NOMO-1 (cell line): ENCODE data around the gene KHDC1.
"Not testable (repeated sequence)": the region's sequence is repeated elsewhere in the genome, so short reads cannot be mapped to it uniquely, and the experiment has no call there.

Source experiments
- DNase-seq, 2 experiments: peaks; one replicate each; lab custom pipeline; 2025; ENCODE audit not compliant: unreplicated experiment in 2 of 2; lab: John Stamatoyannopoulos, UW

The KHDC1 gene, protein sequence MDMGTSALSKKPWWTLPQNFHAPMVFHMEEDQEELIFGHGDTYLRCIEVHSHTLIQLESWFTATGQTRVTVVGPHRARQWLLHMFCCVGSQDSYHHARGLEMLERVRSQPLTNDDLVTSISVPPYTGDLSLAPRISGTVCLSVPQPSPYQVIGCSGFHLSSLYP

DNA sequence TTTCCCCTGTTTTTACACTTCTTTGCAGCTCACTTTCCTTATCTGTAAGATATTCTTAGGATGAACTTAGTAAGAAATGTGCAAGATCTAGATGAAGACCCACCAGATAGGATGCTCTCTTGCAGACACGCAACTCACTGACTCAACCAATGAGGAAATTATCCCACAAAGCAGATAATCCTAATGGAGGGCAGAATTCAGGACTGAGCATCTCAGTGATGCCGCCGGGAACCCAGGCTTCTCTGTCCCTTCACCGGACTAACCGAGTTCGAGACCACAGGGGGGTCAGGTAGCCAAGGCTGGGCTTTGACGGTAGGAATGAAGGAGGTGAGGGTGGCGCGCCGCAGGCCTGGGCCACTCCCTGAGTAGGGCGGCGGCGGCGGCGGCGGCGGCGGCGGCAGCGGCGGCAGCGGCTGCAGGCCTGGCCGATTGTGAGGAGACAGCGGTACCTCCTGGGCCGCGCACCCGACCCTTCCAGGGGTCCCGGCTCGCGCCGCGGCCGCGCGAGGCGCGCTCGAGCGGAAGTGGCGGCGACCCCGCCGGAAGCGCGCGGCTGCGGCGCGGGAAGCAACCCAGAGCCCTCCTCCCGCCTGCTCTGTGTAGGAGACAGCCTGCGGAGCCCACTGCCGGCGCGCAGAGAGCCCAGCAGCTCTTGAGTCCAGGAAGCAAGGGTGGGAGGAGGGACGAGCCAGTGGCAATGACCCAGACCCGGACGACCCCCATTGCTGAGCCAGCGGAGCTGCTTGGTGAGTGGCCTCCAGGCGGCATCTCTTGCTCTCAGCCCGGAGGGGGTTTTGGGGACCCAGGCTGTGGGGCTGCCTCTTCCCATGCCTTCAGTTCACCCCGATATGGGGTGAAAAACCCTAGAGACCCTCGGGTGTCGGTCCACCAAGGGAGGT lies at the start of gene KHDC1:
TSS of gene KHDC1 (minus strand) at position 526 of the 899 bp plus-strand sequence. CDS start 20,679 bp downstream, outside the sequence.
- DNase-seq = peak; percentile 48 to 56

- DNase-seq = not testable (repeated sequence)
These were observed 47.5 kb upstream of the KHDC1 start for GRCh38 chr6:73310503-73310845.

DNA sequence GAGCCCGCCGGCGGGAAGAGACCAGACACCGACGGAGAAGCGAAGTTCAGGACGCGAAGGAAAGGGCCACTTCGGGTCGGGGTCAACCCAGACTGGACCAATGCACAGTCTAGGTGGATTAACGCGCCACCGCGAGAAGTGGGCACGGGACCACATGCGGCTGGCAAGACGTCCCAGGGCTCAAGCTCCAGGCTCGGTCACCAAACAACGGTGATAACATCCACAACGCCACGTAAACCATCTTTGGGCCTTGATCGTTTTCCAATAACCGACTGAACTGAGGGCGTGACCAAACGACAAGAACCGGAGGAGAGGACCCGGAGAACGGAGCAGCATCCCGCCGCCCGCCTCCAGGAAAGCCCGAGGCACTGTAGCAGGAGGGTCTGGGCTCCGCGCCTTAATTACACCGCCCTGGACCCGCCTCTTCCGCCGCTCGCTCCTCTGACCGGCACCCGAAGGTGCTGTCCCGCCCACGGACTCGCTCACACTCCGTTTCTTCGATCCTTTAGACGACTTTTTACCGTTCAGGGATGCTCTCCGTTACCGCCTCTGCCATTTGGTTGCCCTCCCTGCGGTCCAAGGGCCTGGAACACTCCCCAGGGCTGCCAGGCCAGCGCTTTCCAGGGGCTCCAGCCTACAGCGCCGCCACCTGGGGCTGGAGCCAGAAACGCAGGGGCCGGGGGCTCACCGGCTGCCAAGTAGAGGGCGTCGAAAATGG lies 46.9 kb upstream of the KHDC1 start:
- peak; percentile 58 to 64 for DNase-seq

GRCh38 chr6:73309535-73309784 lies 46.5 kb upstream of the KHDC1 start:
- no peak for DNase-seq

- DNase-seq = peak; percentile 0 to 31
These were observed 45.9 kb upstream of the KHDC1 start for GRCh38 chr6:73308712-73309534.

- DNase-seq = not testable (repeated sequence)
These were observed 40.8 kb upstream of the KHDC1 start for GRCh38 chr6:73303773-73304172.

DNA sequence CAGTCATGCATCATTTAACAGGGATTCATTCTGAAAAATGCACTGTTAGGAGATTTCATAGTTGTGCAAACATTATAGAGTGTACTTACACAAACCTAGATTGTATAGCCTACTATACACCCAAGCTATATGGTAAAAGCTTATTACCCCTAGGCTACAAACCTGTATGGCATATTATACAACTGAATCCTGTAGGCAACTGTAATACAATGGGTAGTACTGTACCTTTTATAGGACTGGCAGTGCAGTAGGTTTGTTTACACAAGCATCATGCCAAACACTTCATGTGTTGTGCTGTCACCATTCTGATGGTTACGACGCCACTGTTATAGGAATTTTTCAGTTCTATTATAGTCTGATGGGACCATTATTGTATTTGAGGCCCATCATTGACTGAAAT lies 39.3 kb upstream of the KHDC1 start:
- DNase-seq = no peak

DNA sequence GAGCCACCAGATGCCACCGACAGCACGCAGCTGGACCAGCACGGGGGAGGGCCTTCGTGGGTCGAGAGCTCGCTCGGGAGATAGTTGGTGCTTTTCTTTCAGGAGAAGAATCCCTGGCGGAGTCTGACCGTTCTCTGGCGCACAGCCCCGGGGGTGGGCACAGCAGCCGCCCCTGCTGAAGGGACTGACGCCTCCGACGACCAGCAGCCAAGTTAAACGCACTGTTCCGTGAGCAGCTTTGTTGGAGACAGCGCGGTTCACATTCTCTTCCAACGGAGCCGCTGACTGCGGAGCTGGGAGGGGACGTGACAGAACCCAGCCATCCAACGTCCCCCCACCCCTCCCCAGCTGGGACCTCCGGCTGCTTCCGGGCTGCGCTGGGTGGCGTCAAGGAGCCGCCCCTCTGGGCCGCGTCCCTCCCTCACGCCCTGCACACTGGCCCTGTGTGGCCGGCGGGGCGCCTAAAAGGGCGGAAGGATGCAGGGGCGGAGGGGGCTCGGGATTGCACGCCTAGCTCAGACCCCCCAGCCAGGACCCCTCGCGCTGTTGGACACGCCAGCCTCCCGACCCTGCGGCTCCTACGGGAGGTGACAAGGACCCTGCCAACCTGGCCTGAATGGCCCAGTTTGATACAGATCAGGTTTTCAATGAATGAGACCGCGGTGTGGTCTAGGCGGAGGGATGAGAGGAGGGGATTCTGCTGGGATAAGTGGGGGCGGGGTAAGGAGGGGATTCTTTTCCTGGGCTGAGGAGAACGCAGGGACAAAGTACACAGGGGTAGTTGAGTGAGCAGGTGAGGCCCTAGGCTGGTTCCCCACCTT lies 36.4 kb upstream of the KHDC1 start:
- DNase-seq = no peak

GRCh38 chr6:73293331-73293730 lies 30.3 kb upstream of the KHDC1 start:
- DNase-seq = no peak

- DNase-seq = no peak
These were observed 27.4 kb upstream of the KHDC1 start for GRCh38 chr6:73290435-73290834.

DNA sequence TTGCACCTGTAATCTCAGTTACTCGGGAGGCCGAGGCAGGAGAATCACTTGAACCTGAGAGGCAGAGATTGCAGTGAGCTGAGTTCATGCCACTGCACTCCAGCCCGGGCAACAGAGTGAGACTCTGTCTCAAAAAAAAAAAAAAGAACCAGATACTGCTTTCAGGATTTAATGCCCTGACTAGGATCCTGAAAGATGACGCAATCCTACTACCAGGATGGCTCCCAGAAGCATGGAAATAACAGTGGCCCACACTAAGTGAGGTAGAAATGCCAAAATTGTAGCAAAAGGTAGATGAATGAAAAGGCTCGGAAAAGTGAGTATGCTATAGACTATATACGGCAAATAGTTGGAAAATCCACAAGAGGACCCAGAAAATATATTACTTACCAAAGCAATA lies 23.8 kb upstream of the KHDC1 start:
- no peak for DNase-seq

DNA sequence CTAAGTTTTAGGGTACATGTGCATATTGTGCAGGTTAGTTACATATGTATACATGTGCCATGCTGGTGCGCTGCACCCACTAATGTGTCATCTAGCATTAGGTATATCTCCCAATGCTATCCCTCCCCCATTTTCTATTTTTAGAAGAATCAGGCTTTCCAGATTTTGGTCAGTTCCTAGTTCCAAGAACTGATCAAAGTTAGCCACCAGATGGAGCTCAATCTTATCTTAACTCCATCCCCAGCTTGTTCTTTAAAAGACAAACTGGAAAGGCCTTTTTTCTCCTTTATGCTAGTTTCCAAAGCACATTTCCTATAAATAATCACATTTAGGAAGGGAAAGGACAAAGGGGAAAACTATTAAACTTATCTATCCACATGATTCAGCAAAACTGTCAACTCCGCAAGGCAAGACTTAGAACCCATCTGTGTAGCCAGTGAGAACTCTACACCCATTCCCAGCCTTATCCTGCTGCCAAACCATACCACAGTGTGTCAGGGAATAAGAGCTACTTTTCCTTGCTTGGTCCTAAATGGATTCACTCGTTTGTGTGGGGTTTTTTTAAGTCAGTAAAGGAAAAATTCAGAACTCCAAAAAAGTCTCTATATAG lies 22.8 kb upstream of the KHDC1 start:
- DNase-seq = peak in 1 of 2 experiments; percentile 8

DNA sequence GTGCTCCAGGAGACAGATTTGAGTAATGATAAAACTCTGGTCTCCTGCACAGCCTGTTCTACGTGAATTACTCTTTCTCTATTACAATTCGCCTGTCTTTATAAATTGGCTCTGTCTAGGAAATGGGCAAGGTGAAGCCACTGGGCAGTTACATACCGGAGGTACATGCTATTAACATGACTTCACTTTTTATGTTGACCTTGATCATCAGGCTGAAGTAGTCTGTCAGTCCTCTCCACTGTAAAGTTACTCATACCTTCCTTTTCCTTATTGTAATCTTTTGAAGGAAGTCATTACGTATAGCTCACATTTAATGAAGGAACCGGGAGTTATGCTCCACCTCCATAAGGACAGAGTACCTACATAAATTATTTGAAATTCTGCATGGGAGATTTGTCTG lies 19.9 kb upstream of the KHDC1 start:
- no peak for DNase-seq

GRCh38 chr6:73281684-73282083 lies 18.7 kb upstream of the KHDC1 start:
- not testable (repeated sequence) for DNase-seq

DNA sequence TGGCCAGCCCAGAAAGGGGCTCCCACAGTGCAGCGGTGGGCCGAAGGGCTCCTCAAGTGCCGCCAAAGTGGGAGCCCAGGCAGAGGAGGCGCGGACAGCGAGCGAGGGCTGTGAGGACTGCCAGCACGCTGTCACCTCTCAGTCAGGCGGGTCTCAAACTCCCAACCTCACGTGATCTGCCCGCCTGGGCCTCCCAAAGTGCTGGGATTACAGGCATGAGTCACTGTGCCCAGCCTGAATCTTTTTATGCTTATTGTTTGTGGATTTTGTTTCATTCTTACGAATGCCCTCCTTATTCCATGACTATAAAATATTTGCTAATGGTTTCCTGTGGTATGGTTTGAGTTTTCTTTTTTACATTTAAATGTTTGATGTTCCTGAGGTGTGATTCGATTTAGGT lies 6.3 kb upstream of the KHDC1 start:
- DNase-seq = not testable (repeated sequence)

GRCh38 chr6:73268896-73269295 lies 5.9 kb upstream of the KHDC1 start:
- DNase-seq = not testable (repeated sequence)

DNA sequence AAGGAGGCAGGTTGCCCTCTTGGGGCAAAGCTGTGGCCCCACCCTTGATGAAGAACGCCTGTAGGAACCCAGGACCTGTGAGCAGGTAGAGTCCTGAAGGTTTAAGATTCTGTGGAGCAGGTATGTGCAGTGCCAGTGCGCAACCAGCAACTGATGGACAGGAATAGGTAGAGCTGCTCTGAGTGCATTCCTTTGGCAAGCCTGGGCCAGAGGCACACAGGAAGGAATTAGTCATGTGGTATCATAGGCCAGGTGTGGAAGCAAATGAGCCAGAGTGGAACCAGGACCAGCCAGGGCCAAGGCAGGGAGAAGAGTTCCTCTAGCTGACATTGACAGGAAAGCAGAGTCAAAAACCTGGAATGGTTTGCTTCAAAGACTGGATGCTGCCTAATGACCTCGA lies 1.4 kb upstream of the KHDC1 start:
- no peak for DNase-seq

- DNase-seq = no peak
These were observed 544 bp upstream of the KHDC1 start for GRCh38 chr6:73263570-73263909.

GRCh38 chr6:73258721-73259120 lies 4.3 kb downstream of the KHDC1 start:
- DNase-seq = no peak

DNA sequence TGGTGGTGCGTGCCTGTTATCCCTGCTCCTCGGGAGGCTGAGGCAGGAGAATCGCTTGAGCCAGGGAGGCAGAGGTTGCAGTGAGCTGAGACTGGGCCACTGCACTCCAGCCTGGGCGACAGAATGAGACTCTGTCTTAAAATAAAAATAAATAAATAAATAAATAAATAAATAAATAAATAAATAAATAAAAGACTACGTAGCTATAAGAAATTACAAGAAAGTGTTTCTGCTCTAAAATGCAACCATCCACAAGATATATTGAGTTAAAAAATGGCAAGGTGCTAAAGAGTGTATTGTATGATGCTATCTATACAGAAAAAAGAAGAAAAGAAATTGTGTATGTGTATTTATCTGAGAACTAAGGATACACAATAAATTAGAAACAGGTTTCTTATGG lies 8.7 kb downstream of the KHDC1 start:
- not testable (repeated sequence) for DNase-seq
